ENCODE results near the gene CELSR1.
A peak's percentile ranks its signal among the peaks of the same experiment; 100 is the strongest.
"Not testable (repeated sequence)": the region's sequence is repeated elsewhere in the genome, so short reads cannot be mapped to it uniquely, and the experiment has no call there.

Gene CELSR1

DNA sequence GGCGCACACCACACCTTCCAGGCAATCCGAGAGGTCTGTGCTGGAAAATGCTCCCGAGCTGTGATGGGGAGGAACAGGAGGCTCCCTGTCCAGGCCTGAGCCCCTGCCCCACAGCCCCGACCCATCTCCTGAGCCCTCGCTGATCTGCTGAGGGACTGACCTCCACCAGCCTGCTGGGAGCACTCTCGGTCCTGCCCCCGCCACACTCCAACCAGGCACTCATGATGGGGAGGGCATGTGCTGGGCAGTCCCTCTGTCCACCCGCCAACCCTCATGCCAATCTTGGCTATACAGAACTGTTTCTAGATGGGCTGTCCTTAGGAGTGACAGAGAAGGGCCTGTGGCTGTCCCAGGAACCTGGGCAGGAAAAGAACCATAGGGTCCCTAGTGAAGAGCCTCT is 131.1 kb downstream of the CELSR1 start:
- peaks cover 2 to 26% of the 10 kb centered on the region in 2 donors for H3K36me3 ChIP-seq (replicated peaks in 1 of 2; ENCODE audit: control insufficient read depth in 2 of 2, insufficient read depth in 2 of 2, low read length in 2 of 2)
- H3K18ac ChIP-seq (ENCODE audit: low read length) = peak overlapping the region; percentile 38
- no peaks in the 10 kb centered on the region for H3K79me1 ChIP-seq (ENCODE audit: low read depth, low read length)
- no peak overlapping the region for H4K91ac ChIP-seq (ENCODE audit: low read depth, low read length, poor library complexity)
- H3K9ac ChIP-seq (ENCODE audit: low read depth, low read length, poor library complexity) = no peak overlapping the region
- H3K4ac ChIP-seq (ENCODE audit: low read length) = no peak overlapping the region
- no peak overlapping the region for H2BK5ac ChIP-seq (ENCODE audit: low read length)
- H3K9me3 ChIP-seq (replicated peaks in 1 of 2; ENCODE audit: control insufficient read depth in 2 of 2, insufficient read depth in 1 of 2, low read depth in 1 of 2, low read length in 2 of 2) = no peaks in the 10 kb centered on the region
- no peak overlapping the region for H3K4me3 ChIP-seq (ENCODE audit: low read length in 2 of 2)
- H2BK12ac ChIP-seq (ENCODE audit: low read length) = peak overlapping the region; percentile 90
- H3K4me1 ChIP-seq (ENCODE audit: control insufficient read depth in 2 of 2, insufficient read depth in 1 of 2, low read depth in 1 of 2, low read length in 2 of 2) = no peaks in the 10 kb centered on the region
- no peak overlapping the region for H2AFZ ChIP-seq (ENCODE audit: low read length)
- WGBS, 2 donors (ENCODE audit: extremely low coverage in 2 of 2, insufficient read length in 2 of 2, insufficient replicate concordance in 1 of 2) = no CpG with 5 or more reads among the region's 8 CpGs
- peak overlapping the region; percentile 43 for H3K23ac ChIP-seq (ENCODE audit: low read depth, low read length, poor library complexity)
- H2AK5ac ChIP-seq (ENCODE audit: low read depth, low read length) = no peak overlapping the region
- H3K27me3 ChIP-seq (ENCODE audit: control insufficient read depth in 3 of 3, insufficient read depth in 3 of 3, low read depth in 1 of 3, low read length in 3 of 3) = peaks cover 0 to under 1% (median 0%) of the 10 kb centered on the region in 3 experiments
- no peak overlapping the region for H2BK120ac ChIP-seq (ENCODE audit: low read depth, low read length)
- no peak overlapping the region for H4K8ac ChIP-seq (ENCODE audit: low read depth, low read length)
- H2BK15ac ChIP-seq (ENCODE audit: low read length) = no peak overlapping the region
- no peak overlapping the region for H3K27ac ChIP-seq (replicated peaks; ENCODE audit: low read length)
- peak overlapping the region; percentile 27 for H3K14ac ChIP-seq (ENCODE audit: low read length)
- H3K4me2 ChIP-seq (ENCODE audit: insufficient read depth, low read length, poor library complexity, severe bottlenecking) = no peak overlapping the region
- DNase-seq (ENCODE audit: low spot score) = no peak

DNA sequence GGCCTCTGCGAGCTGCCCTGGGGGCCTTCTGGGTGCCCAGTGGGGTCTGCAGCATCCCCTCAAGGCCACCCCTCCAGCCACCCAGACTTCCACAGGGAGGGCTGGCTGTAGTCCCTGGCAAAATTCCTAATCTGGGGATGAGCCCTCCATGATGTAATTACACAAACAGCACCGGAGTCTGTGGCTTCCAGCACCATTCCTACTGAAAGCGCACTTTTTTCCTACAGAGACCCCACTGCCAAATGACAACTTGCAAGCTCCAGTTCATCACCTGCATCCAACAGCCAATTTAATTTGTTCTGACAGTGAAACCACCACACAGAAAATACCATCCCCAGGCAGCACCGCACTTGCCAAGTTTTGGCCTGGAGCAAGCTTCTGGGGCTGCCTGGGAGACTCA is 131.5 kb downstream of the CELSR1 start:
- DNase-seq (ENCODE audit: low spot score) = no peak
- Histone ChIP-seq H3K36me3 (replicated peaks in 1 of 2; ENCODE audit: control insufficient read depth in 2 of 2, insufficient read depth in 2 of 2, low read length in 2 of 2) (peaks cover 2 to 21% of the 10 kb centered on the region in 2 donors), H2AK5ac (ENCODE audit: low read depth, low read length) (no peak overlapping the region), H3K79me1 (ENCODE audit: low read depth, low read length) (no peaks in the 10 kb centered on the region), H2BK120ac (ENCODE audit: low read depth, low read length) (no peak overlapping the region), H3K23ac (ENCODE audit: low read depth, low read length, poor library complexity) (no peak overlapping the region), H3K9me3 (replicated peaks in 1 of 2; ENCODE audit: control insufficient read depth in 2 of 2, insufficient read depth in 1 of 2, low read depth in 1 of 2, low read length in 2 of 2) (no peaks in the 10 kb centered on the region), H2BK15ac (ENCODE audit: low read length) (no peak overlapping the region), H3K14ac (ENCODE audit: low read length) (no peak overlapping the region), H4K8ac (ENCODE audit: low read depth, low read length) (no peak overlapping the region), H4K91ac (ENCODE audit: low read depth, low read length, poor library complexity) (no peak overlapping the region), H2BK5ac (ENCODE audit: low read length) (no peak overlapping the region), H3K4ac (ENCODE audit: low read length) (no peak overlapping the region), H3K18ac (ENCODE audit: low read length) (no peak overlapping the region), H2AFZ (ENCODE audit: low read length) (no peak overlapping the region), H3K9ac (ENCODE audit: low read depth, low read length, poor library complexity) (no peak overlapping the region), H3K4me3 (ENCODE audit: low read length in 2 of 2) (no peak overlapping the region), H3K27me3 (ENCODE audit: control insufficient read depth in 3 of 3, insufficient read depth in 3 of 3, low read depth in 1 of 3, low read length in 3 of 3) (peaks cover 0 to 2% (median 0%) of the 10 kb centered on the region in 3 experiments), H3K27ac (replicated peaks; ENCODE audit: low read length) (no peak overlapping the region), H3K4me2 (ENCODE audit: insufficient read depth, low read length, poor library complexity, severe bottlenecking) (no peak overlapping the region), H3K4me1 (ENCODE audit: control insufficient read depth in 2 of 2, insufficient read depth in 1 of 2, low read depth in 1 of 2, low read length in 2 of 2) (no peaks in the 10 kb centered on the region), H2BK12ac (ENCODE audit: low read length) (no peak overlapping the region)
- no CpG with 5 or more reads among the region's 4 CpGs for WGBS, 2 donors (ENCODE audit: extremely low coverage in 2 of 2, insufficient read length in 2 of 2, insufficient replicate concordance in 1 of 2)

- not testable (repeated sequence) for H3K4ac ChIP-seq (ENCODE audit: low read length); H2BK12ac ChIP-seq (ENCODE audit: low read length); H3K9ac ChIP-seq (ENCODE audit: low read depth, low read length, poor library complexity); H3K27me3 ChIP-seq (ENCODE audit: control insufficient read depth in 3 of 3, insufficient read depth in 3 of 3, low read depth in 1 of 3, low read length in 3 of 3); H3K14ac ChIP-seq (ENCODE audit: low read length); H2BK15ac ChIP-seq (ENCODE audit: low read length); H3K4me2 ChIP-seq (ENCODE audit: insufficient read depth, low read length, poor library complexity, severe bottlenecking); H2BK5ac ChIP-seq (ENCODE audit: low read length); H3K27ac ChIP-seq (replicated peaks; ENCODE audit: low read length); H3K4me1 ChIP-seq (ENCODE audit: control insufficient read depth in 2 of 2, insufficient read depth in 1 of 2, low read depth in 1 of 2, low read length in 2 of 2); H3K4me3 ChIP-seq (ENCODE audit: low read length in 2 of 2); H4K91ac ChIP-seq (ENCODE audit: low read depth, low read length, poor library complexity); H3K18ac ChIP-seq (ENCODE audit: low read length); H2AFZ ChIP-seq (ENCODE audit: low read length); DNase-seq (ENCODE audit: low spot score); H2BK120ac ChIP-seq (ENCODE audit: low read depth, low read length); H2AK5ac ChIP-seq (ENCODE audit: low read depth, low read length); H3K9me3 ChIP-seq (replicated peaks in 1 of 2; ENCODE audit: control insufficient read depth in 2 of 2, insufficient read depth in 1 of 2, low read depth in 1 of 2, low read length in 2 of 2); H4K8ac ChIP-seq (ENCODE audit: low read depth, low read length); H3K23ac ChIP-seq (ENCODE audit: low read depth, low read length, poor library complexity); H3K79me1 ChIP-seq (ENCODE audit: low read depth, low read length)
- no CpG with 5 or more reads among the region's 7 CpGs for WGBS, 2 donors (ENCODE audit: extremely low coverage in 2 of 2, insufficient read length in 2 of 2, insufficient replicate concordance in 1 of 2)
- H3K36me3 ChIP-seq (replicated peaks in 1 of 2; ENCODE audit: control insufficient read depth in 2 of 2, insufficient read depth in 2 of 2, low read length in 2 of 2) = peaks cover 4 to 10% of the 10 kb centered on the region in 2 donors
Observed at GRCh38 chr22:46403880-46404279, 133.5 kb downstream of the CELSR1 start.

- Histone ChIP-seq H3K79me1 (ENCODE audit: low read depth, low read length) (no peaks in the 10 kb centered on the region), H3K4ac (ENCODE audit: low read length) (no peak overlapping the region), H3K4me1 (ENCODE audit: control insufficient read depth in 2 of 2, insufficient read depth in 1 of 2, low read depth in 1 of 2, low read length in 2 of 2) (no peaks in the 10 kb centered on the region), H3K14ac (ENCODE audit: low read length) (no peak overlapping the region), H3K36me3 (replicated peaks in 1 of 2; ENCODE audit: control insufficient read depth in 2 of 2, insufficient read depth in 2 of 2, low read length in 2 of 2) (peaks cover 4 to 17% of the 10 kb centered on the region in 2 donors), H3K27ac (replicated peaks; ENCODE audit: low read length) (no peak overlapping the region), H4K8ac (ENCODE audit: low read depth, low read length) (no peak overlapping the region), H2BK15ac (ENCODE audit: low read length) (no peak overlapping the region), H3K9ac (ENCODE audit: low read depth, low read length, poor library complexity) (no peak overlapping the region), H2BK120ac (ENCODE audit: low read depth, low read length) (no peak overlapping the region), H3K18ac (ENCODE audit: low read length) (no peak overlapping the region), H2AFZ (ENCODE audit: low read length) (no peak overlapping the region), H3K4me3 (ENCODE audit: low read length in 2 of 2) (no peak overlapping the region), H2BK12ac (ENCODE audit: low read length) (no peak overlapping the region), H2BK5ac (ENCODE audit: low read length) (no peak overlapping the region), H4K91ac (ENCODE audit: low read depth, low read length, poor library complexity) (no peak overlapping the region), H3K9me3 (replicated peaks in 1 of 2; ENCODE audit: control insufficient read depth in 2 of 2, insufficient read depth in 1 of 2, low read depth in 1 of 2, low read length in 2 of 2) (no peaks in the 10 kb centered on the region), H3K27me3 (ENCODE audit: control insufficient read depth in 3 of 3, insufficient read depth in 3 of 3, low read depth in 1 of 3, low read length in 3 of 3) (peaks cover 0 to 2% (median 0%) of the 10 kb centered on the region in 3 experiments), H2AK5ac (ENCODE audit: low read depth, low read length) (no peak overlapping the region), H3K4me2 (ENCODE audit: insufficient read depth, low read length, poor library complexity, severe bottlenecking) (no peak overlapping the region), H3K23ac (ENCODE audit: low read depth, low read length, poor library complexity) (no peak overlapping the region)
- no peak for DNase-seq (ENCODE audit: low spot score)
- WGBS, 2 donors (ENCODE audit: extremely low coverage in 2 of 2, insufficient read length in 2 of 2, insufficient replicate concordance in 1 of 2) = no CpG with 5 or more reads among the region's 2 CpGs
Observed at GRCh38 chr22:46402505-46402904, 134.9 kb downstream of the CELSR1 start.

All from neuronal stem cell (in vitro differentiated cells).